OCI-LY7 (cell line): ENCODE results near the gene EXOC6B. TPM values are rescaled to one million over a fixed set of nuclear protein-coding genes. Genes with fewer than 3 reads are reported as not detected.

Source experiments
- BruUV-seq: library from RNA; stranded (reverse); fragments of 400-500 nt; replicated peaks from 2 replicates; lab custom pipeline; 2021; lab: Mats Ljungman, UMichigan
- CTCF ChIA-PET: fragments of 300-600 bp; sonication (Branson Sonifier 250); formaldehyde crosslinking; loops from one replicate; lab custom pipeline; 2022; ENCODE audit warnings: antibody characterized with exemption; ENCODE audit not compliant: unreplicated experiment; lab: Charles Lee
- POLR2A ChIA-PET: fragments of 300-600 bp; sonication (Branson Sonifier 250); formaldehyde crosslinking; loops from one replicate; lab custom pipeline; 2022; ENCODE audit warnings: antibody characterized with exemption; lab: Charles Lee
- DNase-seq: peaks from one replicate; pipeline ENCODE4 v3.0.0-alpha.2; 2015; ENCODE audit warnings: low spot score
- H2AFZ ChIP-seq: fragments of 200-600 bp; sonication (generic), shearing (Covaris generic); 2 replicates; pipeline ENCODE4 v1.6.1; 2014; ENCODE audit warnings: mild to moderate bottlenecking, antibody characterized with exemption, low read length, moderate library complexity
- H3K27ac ChIP-seq: fragments of 200-600 bp; sonication (generic); 2 replicates; pipeline ENCODE4 v1.5.1; 2014; ENCODE audit warnings: mixed run types, low read depth, mild to moderate bottlenecking, moderate library complexity, low read length, inconsistent platforms; ENCODE audit not compliant: poor library complexity, severe bottlenecking
- H3K36me3 ChIP-seq: fragments of 200-600 bp; sonication (generic); 2 replicates; pipeline ENCODE4 v1.6.1; 2014; ENCODE audit warnings: mild to moderate bottlenecking, antibody characterized with exemption, low read length, moderate library complexity, mixed read lengths; ENCODE audit not compliant: insufficient read depth
- H3K4me1 ChIP-seq: fragments of 200-600 bp; sonication (generic); 2 replicates; pipeline ENCODE4 v1.5.1; 2014; ENCODE audit warnings: mild to moderate bottlenecking, low read length; ENCODE audit not compliant: insufficient read depth, poor library complexity, severe bottlenecking
- H3K4me2 ChIP-seq: fragments of 200-600 bp; sonication (generic); 2 replicates; pipeline ENCODE4 v1.6.1; 2014; ENCODE audit warnings: mild to moderate bottlenecking, low read length
- H3K4me3 ChIP-seq: fragments of 200-600 bp; sonication (generic); 2 replicates; pipeline ENCODE4 v1.5.1; 2014; ENCODE audit warnings: mild to moderate bottlenecking, low read depth, low read length; ENCODE audit not compliant: poor library complexity, severe bottlenecking
- H3K79me2 ChIP-seq: fragments of 200-600 bp; sonication (generic); 2 replicates; pipeline ENCODE4 v1.6.1; 2016; ENCODE audit warnings: low read depth, mild to moderate bottlenecking, low read length, moderate library complexity, mixed read lengths; ENCODE audit not compliant: insufficient read depth
- H3K9me2 ChIP-seq: fragments of 200-600 bp; sonication (generic); 2 replicates; pipeline ENCODE4 v1.6.1; 2016; ENCODE audit warnings: mild to moderate bottlenecking, low read length, mixed read lengths; ENCODE audit not compliant: insufficient read depth
- H3K9me3 ChIP-seq: fragments of 200-600 bp; sonication (generic); 2 replicates; pipeline ENCODE4 v1.6.1; 2014; ENCODE audit warnings: mild to moderate bottlenecking, mixed run types, low read length, mixed read lengths
- H4K20me1 ChIP-seq: fragments of 200-600 bp; sonication (generic); 2 replicates; pipeline ENCODE4 v1.6.1; 2014; ENCODE audit warnings: mild to moderate bottlenecking, antibody characterized with exemption, low read length, moderate library complexity, mixed read lengths; ENCODE audit not compliant: insufficient read depth
- EZH2phosphoT487 ChIP-seq: fragments of 200-600 bp; sonication (generic); IDR thresholded peaks from 2 replicates; pipeline ENCODE4 v1.6.1; 2018; ENCODE audit warnings: low read depth, borderline replicate concordance, mild to moderate bottlenecking, mixed run types, antibody characterized with exemption, low read length, moderate library complexity, mixed read lengths
- intact Hi-C: fragments of 100-400 bp; cut with micrococcal nuclease; formaldehyde crosslinking; loops from one replicate; pipeline ENCODE4 v1.10.0; 2022; ENCODE audit not compliant: unreplicated experiment
- total RNA-seq, 2 experiments: library from RNA; depleted of rRNA in 1 of 2; stranded (reverse); fragments of >200 nt in 1 of 2; shearing (Covaris generic) in 1 of 2; gene quantifications; 2 replicates each; pipeline ENCODE4 v1.2.3, GENCODE V29; 2014 to 2022
- TF ChIP-seq, protein P1 (sequence below): fragments of 200-600 bp; sonication (generic); conservative IDR thresholded peaks from 2 replicates; pipeline ENCODE4 v1.5.1; 2014; ENCODE audit warnings: mild to moderate bottlenecking, antibody characterized with exemption, low read length, moderate library complexity, mixed read lengths

The EXOC6B gene
- total RNA-seq, 2 experiments from 2014 or later: 5.1 TPM; not detected in 1

DNA sequence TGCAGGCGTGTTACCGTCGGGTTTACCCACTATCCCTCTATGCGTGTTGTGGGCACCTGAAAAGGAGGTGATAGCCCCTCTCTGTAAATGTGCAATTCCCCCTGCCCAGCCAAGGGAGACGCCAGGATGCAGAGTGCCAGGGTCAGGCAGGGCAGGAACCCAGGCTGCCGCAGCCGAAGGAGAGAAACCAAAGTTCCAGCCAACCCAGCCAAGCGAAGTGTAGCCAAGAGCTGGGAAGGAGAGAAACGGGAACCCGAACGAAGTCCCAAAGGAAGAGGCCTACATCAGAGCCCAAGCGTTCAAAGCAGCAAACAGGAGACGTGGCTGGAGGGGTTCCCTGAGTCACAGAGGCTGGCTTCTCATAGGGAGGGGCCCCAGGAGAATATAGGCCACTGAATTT lies 37.2 kb upstream of the EXOC6B start:
- H3K79me2 ChIP-seq: no peaks in the 10 kb centered on the region
- CTCF ChIA-PET: no interaction called here
- intact Hi-C loops: no loop called here
- no peaks in the 10 kb centered on the region for H3K4me1 ChIP-seq
- no peak overlapping the region for H3K4me2 ChIP-seq
- no peak for TF ChIP-seq EZH2phosphoT487
- TF ChIP-seq, protein P1, sequence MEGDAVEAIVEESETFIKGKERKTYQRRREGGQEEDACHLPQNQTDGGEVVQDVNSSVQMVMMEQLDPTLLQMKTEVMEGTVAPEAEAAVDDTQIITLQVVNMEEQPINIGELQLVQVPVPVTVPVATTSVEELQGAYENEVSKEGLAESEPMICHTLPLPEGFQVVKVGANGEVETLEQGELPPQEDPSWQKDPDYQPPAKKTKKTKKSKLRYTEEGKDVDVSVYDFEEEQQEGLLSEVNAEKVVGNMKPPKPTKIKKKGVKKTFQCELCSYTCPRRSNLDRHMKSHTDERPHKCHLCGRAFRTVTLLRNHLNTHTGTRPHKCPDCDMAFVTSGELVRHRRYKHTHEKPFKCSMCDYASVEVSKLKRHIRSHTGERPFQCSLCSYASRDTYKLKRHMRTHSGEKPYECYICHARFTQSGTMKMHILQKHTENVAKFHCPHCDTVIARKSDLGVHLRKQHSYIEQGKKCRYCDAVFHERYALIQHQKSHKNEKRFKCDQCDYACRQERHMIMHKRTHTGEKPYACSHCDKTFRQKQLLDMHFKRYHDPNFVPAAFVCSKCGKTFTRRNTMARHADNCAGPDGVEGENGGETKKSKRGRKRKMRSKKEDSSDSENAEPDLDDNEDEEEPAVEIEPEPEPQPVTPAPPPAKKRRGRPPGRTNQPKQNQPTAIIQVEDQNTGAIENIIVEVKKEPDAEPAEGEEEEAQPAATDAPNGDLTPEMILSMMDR: no peak
- H3K36me3 ChIP-seq: no peaks in the 10 kb centered on the region
- POLR2A ChIA-PET: no interaction called here
- H3K9me3 ChIP-seq: no peaks in the 10 kb centered on the region
- H4K20me1 ChIP-seq: no peaks in the 10 kb centered on the region
- BruUV-seq: no TSS peak
- 0 out of 2 replicates have a peak, but pooled peaks cover 2% of the 10 kb centered on the region for H3K9me2 ChIP-seq
- H2AFZ ChIP-seq: no peak overlapping the region
- no peak for DNase-seq
- H3K4me3 ChIP-seq: no peak overlapping the region
- H3K27ac ChIP-seq: no peak overlapping the region

DNA sequence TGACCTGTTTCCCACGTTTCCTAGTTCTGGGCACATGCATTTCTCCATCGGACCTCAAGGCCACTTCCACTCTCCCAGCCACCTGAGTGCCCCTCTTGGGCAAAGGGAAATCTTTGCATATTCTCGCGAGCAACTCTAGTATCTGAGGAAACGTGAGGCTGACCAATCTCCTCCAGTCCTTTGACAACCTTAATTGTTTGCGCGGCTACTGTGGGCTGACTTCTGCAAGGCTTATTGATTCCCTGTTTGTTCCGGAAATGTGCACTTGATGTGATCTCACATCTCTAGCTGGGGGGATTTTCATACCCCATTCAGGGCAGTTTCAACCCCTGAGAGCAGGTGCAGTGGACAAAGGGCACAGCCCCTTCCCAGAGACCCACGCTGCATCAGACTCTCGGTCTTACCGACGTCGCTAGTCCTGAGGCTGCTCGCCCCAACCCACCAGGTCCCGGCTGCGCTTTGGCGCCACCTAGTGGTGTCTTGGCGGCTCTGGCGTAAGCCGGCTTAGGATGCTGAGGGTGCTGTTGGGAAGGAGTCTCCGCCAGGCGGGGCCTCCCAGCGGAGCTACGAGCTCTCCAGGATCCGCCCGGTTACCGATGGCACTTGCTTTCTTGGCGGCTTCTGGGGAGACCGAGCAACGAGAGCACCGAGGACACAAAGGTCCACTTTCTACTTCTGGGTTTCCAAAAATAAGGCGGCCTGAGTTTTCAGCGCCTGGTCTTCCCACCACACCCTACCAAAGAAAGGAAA lies 36.6 kb upstream of the EXOC6B start:
- no TSS peak for BruUV-seq
- Histone ChIP-seq H2AFZ (no peak overlapping the region), H3K4me2 (no peak overlapping the region), H3K9me3 (no peaks in the 10 kb centered on the region), H4K20me1 (no peaks in the 10 kb centered on the region), H3K4me1 (no peaks in the 10 kb centered on the region), H3K36me3 (no peaks in the 10 kb centered on the region), H3K4me3 (no peak overlapping the region), H3K79me2 (no peaks in the 10 kb centered on the region), H3K27ac (no peak overlapping the region), H3K9me2 (0 out of 2 replicates have a peak, but pooled peaks cover 2% of the 10 kb centered on the region)
- TF ChIP-seq, protein P1: peak; percentile 93
- no peak for TF ChIP-seq EZH2phosphoT487
- intact Hi-C loops: no loop called here
- ChIA-PET CTCF (no interaction called here), POLR2A (no interaction called here)
- peak; percentile 65 for DNase-seq

DNA sequence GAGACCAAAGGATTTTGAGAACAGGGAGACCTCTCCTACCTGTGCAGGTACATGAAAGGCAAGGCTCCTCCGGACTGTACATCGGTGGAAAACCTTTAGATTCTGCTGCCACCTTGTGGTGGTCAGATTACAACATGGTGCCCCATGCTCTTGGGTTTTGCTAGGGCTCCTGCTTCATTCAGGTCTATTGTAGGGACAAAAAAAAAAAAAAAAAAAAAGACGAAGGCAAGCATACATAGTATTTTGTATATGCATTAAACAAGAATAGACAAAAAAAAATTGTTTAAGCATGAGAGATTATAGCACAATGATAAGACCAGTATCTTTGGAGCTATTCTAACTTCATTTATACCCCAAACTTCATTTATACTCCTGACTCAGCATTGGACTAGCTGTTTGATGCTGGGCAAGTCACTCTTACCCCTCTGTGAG lies 34.0 kb upstream of the EXOC6B start:
- H3K4me2 ChIP-seq: no peak overlapping the region
- no peak overlapping the region for H2AFZ ChIP-seq
- H3K4me3 ChIP-seq: no peak overlapping the region
- no peaks in the 10 kb centered on the region for H4K20me1 ChIP-seq
- DNase-seq: peak; percentile 60
- H3K27ac ChIP-seq: no peak overlapping the region
- intact Hi-C loops: loop anchor here (1.0 kb wide), 1 partner anchor 89 kb away; no protein-coding TSS in a partner anchor
- H3K9me2 ChIP-seq: no peaks in the 10 kb centered on the region
- H3K9me3 ChIP-seq: no peaks in the 10 kb centered on the region
- no peaks in the 10 kb centered on the region for H3K79me2 ChIP-seq
- BruUV-seq: no TSS peak
- no peaks in the 10 kb centered on the region for H3K36me3 ChIP-seq
- POLR2A ChIA-PET: no interaction called here
- CTCF ChIA-PET: no interaction called here
- TF ChIP-seq EZH2phosphoT487: no peak
- TF ChIP-seq, protein P1: peak; percentile 80
- H3K4me1 ChIP-seq: no peaks in the 10 kb centered on the region
